G401.6 (cell line): ENCODE results near the gene FOXN3.
"Not testable (repeated sequence)": the region's sequence is repeated elsewhere in the genome, so short reads cannot be mapped to it uniquely, and the experiment has no call there.

Source experiments
- FAIRE-seq: peaks from 2 replicates; lab custom pipeline; 2012; peaks lifted over from hg19 to GRCh38; lab: Jason Lieb, UNC

Gene FOXN3

DNA sequence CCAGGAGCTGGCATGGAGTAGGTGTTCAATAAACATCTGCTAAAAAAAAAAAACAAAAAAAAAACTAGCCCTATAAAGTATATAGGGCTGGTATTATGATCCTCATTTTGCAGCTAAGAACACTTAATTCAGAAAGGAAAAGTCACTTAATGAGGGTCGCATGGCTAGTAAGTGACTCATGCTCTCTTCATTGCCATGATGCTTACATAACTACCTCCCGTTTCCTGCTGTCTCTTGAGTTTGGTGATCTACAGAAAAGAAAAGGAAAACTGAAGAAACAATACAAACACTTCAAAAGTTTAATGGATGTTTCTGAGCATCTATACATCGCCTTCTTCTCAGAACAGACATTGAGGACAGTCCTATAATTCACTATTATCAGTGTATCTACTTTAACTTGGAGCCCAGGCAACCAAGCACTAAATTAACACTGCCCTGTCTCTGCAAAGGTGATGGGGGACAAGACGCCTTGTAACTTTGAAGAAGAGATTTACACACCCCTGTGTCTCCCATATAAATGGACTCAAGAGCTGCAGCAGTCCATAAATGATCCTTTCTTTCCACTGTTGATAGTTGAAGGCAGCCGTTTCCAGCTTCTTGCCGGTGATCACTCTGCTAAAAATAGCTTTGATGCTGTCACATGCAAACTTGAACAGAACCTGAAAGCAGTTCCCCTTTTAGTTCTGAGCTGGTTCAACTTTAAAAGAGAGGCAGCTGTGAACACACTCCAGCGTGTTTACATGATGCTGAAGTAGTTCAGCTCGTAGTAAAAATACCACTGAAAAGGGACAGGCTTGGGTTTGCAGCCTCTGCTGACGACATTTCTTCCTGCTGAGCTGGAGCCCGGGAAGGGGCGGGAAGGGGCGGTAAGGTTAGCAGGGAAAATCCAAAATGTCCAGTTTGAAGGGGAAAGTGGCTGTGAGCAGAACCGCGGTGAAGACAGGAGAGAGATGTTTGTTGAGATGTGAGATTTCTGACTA lies 113.3 kb downstream of the FOXN3 start:
- FAIRE-seq, result no peak

DNA sequence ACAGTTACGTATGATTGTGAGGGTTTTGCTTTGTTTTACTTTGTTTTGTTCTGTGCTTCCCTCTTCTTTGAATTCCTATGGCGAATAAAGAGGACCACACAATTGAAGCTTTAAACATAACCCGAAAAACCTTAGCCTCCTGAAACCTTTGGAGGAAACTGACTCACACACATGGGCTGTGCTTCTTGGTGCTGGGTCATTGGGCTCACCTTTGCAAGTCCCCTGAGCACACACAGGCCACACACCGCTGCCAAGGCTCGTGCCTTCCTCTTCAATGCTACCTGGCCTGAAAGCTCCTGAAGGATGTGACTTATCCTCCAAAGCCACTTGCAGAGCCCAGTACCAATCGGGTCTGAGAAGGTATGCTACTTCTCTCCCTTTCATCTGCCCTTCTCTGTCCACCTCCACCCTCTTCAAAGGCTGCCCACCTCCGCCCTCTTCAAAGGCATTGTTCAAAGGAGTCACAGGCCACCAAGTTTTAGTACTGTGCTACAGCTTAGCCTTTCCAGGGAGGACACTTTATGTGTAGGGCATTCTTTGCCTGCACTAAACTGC lies 114.6 kb downstream of the FOXN3 start:
- FAIRE-seq, result no peak

DNA sequence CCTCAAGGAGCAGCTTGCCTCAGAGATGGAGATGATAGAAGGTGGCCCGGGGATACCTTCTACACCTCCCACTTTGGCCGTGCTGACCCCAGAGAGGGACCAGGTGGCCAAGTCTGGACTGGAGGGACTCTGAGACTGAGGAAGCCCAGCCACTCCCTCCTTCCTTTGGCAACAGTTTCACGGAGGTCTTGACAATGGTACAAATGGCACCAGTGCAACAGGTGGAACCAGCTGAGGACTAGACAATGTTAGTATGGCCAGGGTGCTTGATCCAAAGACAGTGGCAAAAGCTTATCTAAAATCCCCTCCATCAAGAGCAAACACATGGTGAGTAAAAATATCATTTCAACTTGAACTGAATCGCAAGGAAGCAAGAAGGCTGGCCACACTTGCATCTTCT lies 117.4 kb downstream of the FOXN3 start:
- no peak for FAIRE-seq

DNA sequence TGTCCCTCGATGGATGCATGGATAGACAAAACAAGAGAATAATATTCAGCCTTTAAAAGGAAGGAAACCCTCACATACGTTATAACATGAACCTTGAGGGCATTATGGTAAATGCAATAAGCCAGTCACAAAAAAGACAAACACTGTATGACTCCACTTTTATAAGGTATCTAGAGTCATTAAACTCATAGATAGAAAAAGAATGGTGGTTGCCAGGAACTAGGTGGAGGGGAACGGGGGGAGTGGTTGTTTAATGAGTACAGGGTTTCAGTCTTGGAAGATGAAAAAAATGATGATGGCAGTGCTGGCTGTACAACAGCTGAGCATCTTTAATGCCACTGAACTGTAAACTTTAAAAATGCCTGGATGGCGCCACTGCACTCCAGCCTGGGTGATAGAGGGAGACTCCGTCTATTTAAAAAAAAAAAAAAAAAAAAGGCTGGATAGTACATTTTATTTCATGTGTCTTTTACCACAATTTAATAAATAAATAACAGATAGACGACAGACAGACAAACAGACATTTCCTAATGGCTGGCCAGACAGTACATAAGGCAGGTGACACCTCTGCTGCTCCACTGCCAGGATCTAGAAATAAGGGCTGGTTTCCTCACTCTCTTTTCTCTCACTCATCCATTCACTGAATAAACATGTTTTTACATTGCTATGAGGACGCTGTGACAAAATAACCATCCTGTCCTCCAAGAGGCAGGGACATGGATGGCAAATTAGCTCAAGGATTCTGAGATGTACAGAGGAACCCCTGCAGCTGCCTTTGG lies 118.8 kb downstream of the FOXN3 start:
- FAIRE-seq, result no peak

DNA sequence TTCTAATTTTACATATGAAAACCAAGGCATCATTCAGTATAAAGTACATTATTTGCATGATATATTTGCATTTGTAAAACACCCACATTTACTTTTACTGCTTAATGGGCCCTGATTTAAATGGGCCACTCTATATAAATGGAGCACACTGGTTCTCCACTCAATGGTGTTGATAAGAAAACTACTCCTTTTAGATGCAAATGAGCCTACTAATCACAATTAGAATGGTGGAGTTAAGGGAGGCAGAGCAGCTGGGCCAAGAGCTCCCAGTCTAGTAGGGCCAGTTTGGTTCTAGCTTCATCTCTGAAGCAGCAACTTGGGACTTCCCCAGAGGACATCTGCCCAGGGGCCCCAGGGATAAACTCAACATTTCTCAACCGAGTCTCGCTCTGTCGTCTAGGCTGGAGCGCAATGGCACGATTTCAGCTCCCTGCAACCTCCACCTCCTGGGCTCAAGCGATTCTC lies 120.7 kb downstream of the FOXN3 start:
- no peak for FAIRE-seq

DNA sequence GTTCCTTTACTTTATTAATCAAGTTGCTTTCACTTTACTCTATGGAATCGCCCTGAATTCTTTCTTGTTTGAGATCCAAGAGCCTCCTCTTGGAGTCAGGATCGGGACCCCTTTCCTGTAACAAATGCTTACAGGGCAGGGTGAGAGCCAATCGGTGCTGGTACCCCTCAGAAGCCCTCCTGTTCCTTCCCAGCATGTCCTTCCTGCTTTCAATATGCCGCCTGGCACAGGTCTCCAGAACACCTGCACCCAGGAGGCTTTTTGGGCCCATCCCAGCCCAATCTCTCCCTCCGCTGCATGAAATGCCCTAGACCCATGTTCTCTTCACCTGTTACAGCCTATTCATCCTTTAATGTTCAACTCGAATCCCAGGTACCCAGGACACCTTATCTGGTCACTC lies 122.2 kb downstream of the FOXN3 start:
- no peak for FAIRE-seq

DNA sequence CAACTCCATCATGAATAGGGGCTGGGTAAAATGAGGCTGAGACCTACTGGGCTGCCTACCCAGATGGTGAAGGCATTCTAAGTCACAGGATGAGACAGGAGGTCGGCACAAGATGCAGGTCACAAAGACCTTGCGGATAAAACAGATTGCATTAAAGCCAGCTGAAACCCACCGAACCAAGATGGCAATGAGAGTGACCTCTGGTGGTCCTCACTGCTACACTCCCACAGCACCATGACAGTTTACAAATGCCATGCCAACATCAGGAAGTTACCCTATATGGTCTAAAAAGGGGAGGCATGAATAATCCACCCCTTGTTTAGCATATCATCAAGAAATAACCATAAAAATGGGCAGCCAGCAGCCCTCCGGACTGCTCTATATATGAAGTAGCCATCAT lies 122.6 kb downstream of the FOXN3 start:
- FAIRE-seq, result not testable (repeated sequence)

DNA sequence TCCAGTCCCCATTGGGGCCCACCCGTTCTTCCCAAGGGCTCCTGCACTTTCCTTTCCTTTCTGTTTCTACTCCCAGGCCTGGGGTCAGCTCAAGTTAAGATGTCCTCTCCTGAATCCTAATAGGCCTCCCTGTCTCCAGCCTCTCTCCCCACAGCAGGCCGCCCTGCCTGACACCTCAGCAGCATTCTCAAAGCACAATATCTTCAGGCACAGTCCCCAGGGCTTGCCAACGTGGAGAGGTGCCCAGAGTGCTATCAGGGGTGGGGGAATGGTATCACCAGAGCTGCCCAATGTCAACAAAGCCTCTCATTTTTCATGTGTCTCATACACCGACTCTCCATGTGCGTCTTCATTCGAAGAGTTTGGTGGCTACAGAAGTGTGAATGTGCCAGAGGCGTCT lies 123.0 kb downstream of the FOXN3 start:
- no peak for FAIRE-seq

DNA sequence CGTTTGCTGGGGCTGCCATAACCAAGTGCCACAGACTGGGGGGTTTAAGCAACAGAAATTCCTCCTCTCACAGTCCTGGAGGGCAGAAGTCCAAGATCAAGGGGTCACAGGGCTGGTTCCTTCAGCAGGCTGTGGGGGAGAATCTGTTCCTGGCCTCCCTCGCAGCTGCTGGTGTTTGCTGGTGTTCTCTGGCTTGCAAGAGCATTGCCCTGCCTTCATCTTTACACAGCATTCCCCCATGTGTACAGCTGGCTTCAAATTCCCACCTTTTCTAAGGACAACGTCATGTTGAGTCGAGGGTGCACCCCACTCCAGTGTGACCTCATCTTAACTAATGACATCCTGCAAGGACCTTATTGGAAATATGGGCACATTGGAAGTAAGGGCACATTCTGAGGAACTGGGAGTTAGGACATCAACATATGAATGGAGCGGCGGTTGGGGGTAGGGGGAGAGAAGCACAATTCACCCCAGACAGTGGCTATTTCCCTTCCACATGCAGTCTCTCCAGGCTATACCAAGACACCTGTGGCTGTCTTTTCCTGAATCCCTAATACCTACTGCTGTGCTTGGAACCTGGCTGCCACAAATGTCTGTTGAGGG lies 123.6 kb downstream of the FOXN3 start:
- no peak for FAIRE-seq

DNA sequence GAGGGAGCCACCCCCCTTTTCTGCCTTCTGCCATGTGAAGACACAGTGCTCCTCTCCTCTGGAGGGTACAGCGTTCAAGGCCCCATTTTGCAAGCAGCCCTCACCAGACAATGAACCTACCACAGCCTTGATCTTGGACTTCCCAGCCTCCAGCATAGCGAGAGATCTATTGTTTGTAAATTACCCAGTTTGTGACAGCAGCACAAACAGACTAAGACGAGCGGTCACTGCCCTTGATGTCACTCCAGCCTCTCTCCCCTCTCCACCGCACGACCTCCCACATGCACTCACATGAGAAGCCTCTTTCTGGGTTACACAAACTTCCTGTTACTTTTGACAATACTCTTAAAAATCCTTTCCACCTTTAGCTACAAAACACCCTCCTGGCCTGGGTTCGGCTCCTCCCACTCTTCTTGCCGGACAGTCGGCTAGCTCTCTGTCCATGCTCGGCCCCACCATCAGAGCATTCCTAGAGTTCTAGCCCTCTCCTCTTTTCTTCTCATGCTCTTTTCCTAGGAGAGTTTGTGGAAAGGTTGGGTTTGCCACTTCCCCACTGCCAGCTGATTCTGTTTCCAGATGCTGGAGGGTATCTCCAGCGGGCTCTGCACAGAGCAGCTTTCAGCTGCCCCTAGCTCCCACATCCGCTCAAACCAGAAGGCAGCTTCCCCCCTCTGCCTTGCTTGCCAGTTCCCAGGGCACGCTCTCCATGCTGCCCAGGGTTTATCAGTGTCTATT lies 124.3 kb downstream of the FOXN3 start:
- FAIRE-seq, result no peak

DNA sequence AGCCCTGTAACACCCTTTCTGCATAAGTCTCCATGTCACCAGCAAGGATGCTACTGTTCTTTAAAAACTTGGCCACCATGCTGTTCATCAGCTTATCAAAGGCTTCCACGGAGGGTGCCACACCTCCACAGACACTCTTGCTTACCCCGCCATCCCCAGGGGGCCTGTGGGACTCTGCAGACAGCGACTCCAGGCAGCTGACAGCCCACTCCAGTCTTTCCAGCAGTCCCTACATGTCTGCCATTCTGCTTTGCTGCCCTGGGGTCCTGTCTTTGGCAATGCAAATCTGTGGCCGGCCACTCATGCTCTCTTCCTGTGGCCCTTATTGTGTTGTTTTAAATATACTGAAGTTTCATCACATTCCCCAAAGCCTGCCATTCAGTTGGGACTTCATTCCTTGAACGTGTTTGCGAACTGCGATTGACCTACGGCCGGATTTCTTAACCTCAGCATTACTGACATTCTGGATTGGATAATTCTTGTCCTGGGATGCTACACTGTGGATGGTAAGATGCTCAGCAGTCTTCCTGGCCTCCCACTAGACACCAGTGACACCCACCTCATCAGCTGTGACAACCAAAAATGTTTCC lies 125.6 kb downstream of the FOXN3 start:
- no peak for FAIRE-seq

DNA sequence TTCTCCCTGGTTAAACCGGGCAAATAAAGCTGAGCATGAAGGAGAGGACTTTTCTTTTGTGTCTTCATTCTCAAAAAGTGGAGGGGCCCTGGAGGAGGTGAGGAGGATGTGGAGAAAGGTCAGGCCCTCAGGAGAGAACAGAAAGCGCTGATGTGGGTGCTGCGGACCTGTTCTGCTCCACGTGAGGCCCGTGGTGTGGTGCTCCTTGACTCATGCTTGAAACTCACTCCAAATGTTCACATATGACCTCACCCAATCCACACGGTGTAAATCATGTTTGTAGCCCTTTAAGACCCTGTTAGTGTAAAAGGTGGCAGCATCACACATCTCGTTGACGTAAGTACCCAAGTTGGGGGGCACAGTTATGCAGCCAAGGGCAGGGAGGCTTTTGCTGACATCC lies 126.2 kb downstream of the FOXN3 start:
- FAIRE-seq, result no peak

DNA sequence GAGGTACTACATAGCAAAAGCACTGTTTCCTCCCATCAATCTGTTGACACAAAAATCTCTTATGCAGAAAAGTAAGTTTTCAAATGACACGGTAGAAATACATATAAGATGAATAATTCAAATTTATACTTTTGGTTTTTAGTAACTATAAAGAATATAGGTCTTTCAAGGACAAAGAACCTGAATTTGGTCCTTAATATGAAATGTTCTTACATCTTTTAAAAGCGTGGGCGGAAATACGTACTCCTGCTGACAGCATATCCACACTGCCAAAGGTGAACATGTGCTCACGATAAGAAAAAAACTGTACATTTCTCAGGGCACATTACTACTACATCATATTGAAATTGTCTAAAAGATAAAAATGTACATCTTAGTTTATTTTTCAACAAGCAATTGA lies 127.6 kb downstream of the FOXN3 start:
- no peak for FAIRE-seq

DNA sequence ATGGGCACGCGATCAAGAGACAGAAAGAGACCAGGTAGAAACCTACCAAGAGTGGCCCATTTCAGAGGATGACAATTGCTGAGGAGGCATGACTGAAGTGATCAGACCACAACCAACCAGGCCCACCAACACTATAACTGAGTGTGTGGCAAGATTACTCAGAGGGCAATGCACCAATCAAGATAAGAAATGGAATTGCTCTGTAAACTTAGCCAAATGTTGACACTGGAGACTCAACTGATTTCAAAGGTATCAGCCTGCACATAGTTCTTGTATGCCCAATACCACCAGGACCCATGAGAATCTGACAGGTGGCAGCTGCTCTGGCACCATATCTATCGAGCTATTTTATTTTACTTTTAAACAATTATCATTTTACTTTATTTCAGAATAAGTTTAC lies 128.9 kb downstream of the FOXN3 start:
- no peak for FAIRE-seq

DNA sequence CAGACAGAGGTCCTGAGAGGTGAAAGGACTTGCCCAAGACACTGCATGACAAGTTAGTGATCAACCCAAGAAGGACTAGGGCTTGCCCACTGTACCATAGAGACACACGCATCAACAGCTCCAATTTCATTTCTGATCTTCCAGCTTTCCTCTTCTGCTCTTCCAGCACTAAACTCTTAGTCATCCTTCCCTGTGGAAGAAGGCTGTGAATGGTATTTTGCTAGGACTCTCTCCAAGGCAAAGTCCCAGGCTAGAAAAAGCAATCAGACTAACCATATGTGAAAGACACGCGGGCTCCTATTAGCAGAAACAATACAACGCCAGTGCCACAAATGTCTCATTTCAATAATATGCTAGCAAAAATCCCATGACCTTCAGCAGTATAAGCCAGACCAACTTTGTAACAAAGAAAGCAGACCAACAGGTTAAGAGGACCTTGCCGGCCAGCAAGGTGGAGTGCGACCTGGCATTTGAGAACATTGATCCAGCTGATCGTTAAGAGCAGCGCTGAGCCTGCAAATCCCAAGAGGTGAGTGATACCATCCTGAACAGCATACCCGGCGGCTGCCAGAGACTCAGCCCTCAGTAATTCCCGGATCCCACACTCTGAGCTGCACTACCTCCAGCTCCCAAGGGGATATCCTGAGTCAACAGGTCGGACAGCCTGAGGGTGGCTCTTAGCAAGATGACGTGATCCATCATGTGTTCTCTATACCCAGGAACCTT lies 132.5 kb downstream of the FOXN3 start:
- FAIRE-seq, result no peak

DNA sequence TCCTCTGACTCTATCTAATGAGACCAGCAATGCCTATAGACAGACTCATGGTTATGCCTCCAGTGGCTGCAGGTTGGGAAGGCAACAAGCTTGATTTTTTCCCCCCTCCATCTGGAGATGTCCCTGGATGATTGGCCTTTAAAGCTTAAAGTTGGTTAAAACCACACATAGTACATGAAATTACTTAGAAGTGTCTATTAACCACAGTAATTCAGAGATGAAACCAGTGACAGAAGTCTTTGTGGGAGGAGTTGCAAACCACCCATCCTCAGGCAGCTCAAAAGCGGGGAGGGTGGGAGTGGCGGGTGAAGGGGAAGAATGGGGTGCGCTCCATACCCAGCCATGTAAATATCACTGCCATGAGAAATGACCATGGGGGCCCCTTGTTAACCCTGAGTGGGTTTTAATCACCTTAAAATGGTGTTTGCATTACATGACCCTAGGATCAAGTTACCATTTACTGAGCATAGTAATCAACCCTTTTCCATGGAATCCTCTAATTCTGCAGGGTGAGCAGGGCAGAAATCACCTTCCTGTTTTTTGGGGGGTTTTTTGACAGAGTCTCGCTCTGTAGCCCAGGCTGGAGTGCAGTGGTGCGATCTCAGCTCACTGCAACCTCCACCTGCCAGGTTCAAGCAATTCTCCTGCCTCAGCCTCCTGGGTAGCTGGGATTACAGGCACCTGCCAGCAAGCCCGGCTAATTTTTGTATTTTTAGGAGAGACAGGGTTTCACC lies 133.5 kb downstream of the FOXN3 start:
- no peak for FAIRE-seq

DNA sequence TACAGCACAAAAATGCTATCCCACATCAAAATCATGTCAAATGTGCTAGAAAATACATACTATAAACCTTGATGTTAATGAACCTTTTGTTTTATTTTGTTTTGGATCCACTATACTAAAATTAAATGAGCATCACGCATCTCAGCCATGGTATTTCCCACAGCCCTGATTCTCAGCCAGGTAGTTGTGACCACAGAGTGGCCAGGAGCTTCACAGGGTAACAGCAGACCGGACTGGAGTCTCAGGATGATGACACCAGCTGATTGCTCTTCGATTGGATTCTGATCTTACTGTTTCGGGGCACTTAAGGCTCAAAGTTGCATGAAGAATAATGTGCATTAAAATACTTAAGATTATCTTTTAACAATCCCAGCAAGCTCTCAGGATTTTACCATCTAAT lies 134.8 kb downstream of the FOXN3 start:
- no peak for FAIRE-seq

DNA sequence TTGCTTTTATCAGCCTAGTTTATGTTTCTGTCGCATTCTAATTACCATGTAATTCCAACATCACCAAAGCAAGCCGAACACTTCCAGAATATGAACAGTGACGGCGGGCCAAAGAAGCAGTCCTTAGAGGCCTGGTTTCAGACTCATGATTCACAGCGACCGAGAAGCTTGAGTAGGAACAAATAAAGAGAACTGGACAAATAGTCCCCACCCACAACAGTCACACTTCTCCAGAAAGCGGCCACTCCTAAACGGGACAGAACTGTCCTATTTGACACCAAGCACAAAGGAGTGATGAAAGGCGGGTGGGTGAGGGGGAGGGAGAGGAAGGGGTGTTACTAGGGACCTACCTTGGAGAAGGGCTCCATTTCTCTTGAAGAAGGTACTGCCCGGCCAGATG lies 136.4 kb downstream of the FOXN3 start:
- no peak for FAIRE-seq

DNA sequence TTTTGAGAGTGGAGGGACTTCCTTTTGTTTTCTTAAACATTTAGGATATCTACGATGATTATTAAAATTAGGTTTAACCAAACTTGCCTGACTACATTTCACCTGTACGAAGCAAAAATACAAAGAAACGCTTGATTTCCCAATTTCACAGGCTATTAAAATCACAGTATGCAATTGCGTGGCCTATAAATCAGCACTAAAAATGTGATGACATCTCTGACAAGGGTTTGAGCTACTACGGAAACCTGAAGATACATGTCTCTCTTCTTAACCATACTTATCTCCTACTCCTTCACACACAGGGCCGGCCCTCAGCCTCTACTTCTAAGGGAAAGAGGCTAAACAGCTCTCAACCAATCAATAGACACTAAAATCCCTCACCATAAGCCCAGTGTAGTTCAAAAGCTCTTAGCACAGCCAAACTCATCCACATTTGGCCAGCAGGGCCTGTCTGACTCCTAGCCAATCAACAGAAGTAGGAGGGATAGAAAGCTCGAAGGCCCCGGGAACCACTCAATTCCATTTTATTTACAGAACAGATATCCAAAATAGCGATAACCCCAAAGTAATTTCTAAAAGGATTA lies 137.3 kb downstream of the FOXN3 start:
- no peak for FAIRE-seq

DNA sequence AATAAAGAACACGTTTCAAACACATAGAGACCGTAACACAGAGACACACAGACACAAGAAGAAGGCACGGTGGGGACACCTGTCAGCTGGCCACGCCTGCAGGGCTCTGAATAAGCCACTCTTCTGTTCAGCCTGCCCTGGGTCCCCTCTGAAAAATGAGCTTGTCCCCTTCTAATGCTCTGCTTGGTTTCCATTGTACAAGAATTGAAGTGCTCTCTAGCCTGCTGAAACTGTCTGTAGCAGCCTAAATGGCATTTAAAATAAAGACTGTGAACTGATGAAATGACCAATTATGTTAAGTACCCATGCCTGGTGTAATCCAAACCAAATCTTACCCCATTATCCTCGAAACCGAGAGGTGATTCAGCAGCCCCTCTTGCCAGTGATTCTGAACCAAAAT lies 139.8 kb downstream of the FOXN3 start:
- FAIRE-seq, result no peak
